NK-92 (cell line): Measurements from ENCODE around the gene WHAMM.

Experiments
- DNase-seq: peaks from one replicate; lab custom pipeline; 2025; ENCODE audit not compliant: unreplicated experiment; lab: John Stamatoyannopoulos, UW

The WHAMM gene

DNA sequence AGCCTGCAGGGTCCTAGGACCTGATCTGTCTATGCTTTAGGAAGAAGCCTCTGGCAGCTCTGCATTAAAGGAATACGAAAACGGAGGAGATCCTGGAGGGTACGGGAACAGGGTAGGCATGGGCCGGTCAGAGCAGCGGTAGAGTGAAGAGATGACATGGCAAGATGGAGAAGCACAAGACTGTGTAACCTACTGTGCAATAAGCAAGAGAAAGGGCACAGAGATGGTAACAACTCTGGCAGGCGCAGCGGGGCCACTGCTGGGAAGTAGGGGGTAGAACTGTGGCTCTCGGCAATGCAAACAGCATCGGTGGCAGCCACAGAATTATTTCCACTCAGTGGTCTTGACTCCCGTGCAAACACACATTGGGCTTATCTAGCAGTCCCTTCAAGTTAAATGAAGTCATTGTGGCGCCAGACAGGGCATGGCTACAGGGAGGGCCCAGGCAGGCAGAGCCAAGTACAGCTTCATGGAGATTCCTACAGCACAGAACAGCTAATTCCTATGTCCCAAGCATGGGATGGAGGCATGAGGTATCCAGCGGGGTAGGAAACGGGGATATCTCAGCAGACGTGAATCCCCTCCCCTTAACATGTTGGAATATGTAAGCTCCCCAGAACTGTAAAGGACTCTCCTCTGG is 28.8 kb downstream of the WHAMM start:
- DNase-seq = no peak

DNA sequence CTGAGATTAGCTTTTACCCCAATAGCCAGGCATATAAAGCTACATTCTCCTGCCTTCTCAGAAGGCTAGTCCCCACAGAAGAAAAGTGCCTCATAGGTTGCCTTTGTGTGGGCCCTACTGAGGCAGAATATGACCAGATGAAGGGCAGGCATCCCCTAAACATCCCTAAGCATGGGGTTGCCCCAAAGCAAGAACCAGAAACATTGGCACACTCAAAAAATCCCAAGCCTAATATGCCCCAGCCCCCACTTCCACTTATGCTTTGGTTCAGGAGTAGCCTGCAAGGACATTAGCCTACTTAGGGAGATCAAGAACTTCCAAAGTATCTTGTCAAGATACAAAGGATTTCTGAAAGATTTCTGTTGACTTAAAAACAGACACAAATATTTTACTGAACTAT is 29.7 kb downstream of the WHAMM start:
- no peak for DNase-seq

DNA sequence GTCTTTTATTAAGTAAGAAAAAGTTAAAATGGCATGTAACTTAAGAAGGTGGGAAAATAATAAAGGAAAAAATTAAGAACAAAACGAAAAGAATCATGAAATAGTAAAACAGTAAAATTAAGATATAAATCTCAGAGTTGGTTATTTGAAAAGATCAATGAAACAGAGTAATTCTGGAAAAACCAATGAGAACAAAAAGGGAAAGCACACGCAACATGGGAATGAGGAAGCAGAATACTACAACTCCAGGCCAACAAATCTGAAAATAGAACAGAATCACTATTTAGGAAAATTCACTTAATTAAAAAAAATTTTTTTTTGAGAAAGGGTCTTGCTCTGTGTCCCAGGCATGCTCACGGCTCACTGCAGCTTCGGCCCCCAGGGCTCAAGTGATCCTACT is 30.7 kb downstream of the WHAMM start:
- no peak for DNase-seq

DNA sequence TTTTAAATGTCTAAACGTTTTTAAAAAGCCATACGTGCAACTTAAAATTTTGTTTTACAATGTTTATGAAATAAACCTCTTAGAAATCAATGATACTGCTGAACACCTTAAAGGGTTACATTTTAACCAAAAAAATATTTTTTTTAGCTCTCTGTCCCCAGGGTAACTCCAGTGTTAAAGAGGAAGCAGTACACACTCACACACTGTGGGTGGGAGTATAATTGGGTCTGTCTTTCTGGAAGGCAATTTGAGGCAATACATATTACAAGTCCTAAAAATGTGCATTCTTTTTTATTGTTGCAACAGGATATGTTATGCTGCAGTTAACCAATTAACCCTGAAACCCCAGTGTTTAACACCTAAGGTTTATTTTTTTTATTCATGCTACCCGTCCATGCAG is 34.1 kb downstream of the WHAMM start:
- no peak for DNase-seq

DNA sequence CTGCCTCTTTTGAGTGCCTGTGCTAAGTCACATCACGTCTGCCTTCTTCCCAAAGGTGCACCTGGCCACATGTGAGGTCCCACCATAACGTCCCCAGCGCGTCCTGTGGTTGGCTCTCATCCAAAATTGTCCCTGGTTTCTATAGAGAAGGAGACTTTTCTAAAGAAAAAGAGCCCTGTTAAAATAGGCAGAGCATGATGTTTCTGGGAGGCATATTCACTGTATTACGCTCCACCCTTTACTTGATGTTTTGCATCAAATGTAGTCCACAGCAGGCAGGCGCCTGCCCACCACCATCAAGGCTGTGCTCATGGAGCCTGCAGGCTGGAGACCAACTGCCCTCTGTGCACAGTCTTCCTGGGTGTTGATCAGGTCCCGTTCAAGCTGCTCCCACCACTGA is 36.3 kb downstream of the WHAMM start:
- DNase-seq = no peak

DNA sequence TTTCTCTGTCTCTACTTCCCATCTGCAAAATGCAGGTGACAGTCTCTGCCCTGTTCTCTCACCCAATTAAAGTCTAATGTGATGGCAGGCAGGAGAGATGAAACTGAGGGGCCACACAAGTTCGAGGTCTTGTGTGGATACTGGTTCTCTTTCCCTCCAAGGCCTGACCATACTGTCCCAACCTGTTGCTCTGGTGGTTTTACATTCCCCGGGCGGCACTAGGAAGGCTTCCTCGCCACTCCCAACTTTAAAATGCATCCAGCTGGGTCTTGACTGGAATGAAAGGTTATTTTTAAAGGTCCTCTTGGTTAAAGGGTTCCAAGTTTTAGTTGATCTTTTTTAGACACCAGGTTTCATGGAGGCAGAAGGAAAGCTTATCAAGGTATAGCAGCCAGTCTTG is 37.2 kb downstream of the WHAMM start:
- DNase-seq = no peak

DNA sequence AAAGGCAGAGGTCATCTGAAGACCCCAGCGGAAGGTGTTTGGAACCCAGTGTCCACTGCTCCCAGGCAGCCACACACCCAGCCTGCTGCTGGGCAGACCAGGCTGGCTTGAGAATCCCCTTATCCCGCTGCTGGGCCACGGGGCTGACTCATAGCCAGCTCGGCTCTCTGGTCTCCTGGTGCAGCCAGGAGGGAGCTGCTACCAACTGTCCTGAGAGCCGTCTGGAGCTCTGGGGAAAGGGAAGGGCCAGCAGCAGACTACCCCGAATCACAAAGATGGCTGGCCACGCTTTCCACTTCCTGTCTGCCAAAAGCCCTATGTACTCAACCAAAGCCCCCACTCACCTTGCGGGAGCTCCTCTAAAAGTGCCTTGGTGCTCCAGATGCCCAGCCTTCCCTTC is 38.3 kb downstream of the WHAMM start:
- DNase-seq = no peak

DNA sequence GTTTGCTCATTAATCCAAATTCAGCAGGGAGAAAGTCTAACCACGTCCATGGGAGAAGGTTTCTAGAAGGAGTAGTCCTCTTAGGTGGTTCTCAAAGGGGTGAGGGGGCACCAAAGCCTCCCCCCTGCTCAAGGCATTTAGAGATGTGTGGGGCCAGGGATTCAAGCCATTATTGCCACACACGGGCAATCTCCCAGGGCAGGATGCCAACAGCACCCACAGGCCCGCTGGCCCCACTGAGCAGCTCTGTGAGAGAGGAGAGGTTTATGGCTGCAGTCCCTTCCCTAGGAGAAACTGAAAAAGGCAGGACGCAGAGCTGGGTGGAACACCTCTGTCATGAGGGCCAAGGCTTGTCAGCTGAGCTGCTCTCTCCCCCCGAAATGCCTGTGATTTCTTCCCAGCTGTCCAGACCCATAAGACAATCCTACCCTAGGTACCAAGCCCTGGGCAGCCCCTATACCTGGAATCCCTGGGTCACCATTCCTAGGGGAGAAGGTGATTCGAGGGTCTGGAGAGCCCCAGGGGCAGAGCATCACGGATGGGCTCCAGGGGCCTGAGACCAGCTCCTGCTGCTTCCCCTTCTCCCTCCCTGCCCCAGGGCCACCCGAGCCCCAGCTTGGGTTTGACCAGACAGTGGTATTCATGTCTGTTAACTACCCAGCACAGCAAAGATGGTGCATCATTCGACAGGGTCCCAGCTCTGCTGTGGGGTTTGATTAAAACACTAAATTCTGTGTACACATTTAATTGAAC is 39.0 kb downstream of the WHAMM start:
- no peak for DNase-seq

DNA sequence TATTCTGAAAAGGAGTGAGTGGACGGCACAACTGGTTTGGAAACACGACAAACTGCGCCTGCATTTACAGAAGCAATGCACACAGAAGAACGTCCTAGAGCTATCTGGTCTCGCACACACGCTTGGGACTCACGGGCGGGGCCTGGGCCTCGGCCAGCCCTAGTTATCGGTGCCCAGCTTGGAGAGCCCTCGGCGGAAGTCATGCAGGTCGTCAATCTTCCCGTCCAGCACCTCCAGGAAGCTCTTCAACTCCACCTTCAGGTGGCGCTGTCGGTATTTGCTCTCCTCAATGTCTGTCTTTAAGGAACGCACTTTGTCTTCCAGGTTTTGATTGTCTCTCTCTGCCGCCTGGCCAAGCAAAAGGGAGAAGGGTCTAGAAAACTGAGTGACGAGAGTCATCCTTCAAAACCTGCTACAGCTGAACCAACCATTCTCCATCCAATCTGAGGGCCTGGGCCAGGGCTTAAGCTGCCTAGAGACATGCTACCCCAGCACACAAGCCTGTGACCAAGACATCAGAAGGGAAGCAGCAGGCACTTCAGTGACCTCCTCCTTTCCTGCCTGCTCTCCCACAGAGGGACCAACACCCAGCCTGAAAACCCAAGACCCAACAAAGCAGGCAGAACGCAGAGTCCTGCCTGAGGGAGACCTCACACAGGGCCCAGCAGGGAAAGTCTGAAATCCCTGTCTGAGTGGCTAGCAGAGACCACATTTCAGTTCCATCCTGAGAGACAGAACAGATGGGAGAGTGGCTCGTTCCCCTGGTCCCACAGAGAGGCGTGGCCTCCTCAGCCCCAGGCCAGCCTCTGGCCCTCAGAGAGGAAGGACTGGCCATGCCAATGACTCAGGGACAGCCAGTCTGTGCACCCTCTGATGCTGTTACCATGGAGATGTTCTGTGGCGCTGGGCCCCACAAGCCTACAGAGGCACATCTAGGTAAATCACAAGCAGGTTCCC is 40.4 kb downstream of the WHAMM start:
- DNase-seq = no peak

DNA sequence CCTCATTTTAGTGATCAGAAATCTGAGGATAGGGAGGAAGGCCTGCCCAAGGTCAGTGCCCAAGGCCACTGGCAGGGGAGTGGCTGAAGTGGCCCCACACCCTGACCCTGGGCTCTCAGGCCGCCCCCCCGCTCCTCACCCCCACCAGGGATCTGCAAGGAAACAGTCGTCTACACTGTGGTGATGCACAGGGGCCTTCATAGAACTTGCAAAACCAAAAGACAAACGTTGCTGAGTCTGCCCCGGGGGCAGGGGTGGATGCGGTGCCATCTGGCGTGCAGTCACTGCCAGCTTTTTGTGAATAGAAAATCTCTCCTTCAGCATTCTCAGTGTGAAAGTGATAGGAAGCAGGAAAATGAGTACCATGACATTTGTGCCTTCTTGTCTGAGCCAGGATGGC is 41.3 kb downstream of the WHAMM start:
- no peak for DNase-seq

DNA sequence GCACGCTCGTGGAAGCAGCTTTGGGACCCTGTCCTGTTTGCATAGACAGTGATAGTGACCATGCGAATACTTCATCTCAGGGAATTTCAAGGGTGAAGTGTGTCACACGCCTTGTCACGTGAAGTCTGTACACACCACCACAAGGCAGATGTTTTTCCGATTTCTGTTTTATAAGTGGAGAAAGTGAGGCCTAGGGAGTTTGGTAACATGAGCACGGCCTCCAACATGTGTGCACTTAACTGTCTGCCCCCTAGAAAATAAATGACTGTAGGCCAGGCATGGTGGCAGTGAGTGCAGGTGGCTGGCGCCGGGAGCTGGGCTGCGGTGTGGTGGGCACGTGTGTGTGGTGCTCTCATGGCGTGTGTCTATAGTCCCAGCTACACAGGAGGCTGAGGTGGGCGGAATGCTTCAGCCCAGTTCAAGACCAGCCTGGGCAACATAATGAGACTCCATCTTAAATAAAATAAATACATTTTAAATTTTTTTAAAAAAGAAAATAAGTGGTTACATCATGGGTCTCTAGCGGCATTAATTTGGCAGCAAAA is 42.0 kb downstream of the WHAMM start:
- no peak for DNase-seq

DNA sequence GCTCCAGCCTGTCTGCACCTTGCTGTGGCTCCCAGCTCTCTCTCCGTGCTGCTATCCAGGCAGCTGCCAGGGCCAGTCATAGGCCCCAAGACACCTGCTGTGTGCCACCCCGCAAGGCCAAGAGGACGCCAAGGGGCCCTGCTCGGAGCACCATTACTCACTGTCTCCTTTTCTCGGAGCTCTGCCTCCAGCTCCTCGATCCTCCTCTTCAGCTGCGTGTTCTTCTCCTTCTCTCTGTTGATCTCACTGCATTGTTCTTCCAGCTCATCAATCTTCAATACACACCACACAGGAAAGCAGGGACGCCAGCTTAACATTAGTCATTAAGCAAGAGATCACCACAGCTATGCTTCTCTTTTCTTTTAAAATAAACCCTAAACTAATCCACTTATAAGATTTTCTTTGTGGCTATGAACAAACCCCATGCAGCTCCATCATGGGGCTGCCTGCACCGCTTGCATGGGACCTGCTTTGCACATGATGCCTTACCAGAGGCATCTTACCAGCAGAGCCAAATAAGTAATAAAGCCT is 42.6 kb downstream of the WHAMM start:
- no peak for DNase-seq

DNA sequence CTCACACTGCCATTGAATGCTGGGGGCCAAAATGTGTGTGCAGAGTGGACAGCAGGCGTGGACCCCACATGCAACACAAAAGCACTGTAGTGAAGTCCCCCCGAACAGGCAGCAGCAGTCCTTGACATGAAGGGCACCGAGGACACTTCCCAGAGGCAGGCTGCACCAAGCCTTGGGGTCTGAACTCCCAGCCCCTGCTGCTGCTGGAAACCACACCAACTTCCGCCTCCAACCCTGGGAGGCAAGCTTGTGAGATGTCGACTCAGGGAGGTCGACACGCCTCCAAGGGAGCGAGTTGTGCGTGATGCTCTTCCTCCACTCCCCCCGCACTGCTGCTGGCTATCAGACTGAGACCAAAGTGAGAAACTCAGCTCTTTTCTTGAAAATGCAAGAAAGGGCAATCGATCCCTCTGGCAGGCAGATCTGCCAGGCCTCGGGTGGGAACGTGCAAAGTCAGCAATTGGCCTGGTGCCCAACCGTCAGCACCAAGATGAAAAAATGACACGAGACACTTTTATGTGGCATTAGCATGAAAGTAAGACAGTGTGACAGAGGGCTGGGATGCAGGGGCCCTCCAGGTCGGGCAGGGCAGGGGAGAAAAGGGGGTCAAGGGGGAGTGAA is 43.6 kb downstream of the WHAMM start:
- DNase-seq = no peak

DNA sequence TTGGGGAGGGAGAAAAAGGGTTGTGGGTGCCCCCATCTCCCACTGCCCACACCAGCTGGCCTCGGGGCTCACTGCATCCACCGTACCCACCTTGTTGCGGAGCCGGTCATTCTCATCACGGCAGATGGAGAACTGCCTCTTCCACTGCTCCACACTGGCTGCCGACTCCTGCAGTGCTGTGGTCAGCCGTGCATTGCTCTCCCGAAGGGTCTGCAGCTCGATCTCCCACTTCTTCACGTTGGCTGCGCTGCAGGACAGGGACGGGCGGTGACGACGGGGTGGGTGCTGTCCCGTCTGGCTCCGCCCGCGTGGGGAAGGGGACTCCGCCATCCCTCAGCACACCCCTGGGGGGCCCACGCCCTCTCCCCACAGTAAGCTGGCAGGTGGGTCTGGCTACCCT is 45.1 kb downstream of the WHAMM start:
- DNase-seq = no peak

DNA sequence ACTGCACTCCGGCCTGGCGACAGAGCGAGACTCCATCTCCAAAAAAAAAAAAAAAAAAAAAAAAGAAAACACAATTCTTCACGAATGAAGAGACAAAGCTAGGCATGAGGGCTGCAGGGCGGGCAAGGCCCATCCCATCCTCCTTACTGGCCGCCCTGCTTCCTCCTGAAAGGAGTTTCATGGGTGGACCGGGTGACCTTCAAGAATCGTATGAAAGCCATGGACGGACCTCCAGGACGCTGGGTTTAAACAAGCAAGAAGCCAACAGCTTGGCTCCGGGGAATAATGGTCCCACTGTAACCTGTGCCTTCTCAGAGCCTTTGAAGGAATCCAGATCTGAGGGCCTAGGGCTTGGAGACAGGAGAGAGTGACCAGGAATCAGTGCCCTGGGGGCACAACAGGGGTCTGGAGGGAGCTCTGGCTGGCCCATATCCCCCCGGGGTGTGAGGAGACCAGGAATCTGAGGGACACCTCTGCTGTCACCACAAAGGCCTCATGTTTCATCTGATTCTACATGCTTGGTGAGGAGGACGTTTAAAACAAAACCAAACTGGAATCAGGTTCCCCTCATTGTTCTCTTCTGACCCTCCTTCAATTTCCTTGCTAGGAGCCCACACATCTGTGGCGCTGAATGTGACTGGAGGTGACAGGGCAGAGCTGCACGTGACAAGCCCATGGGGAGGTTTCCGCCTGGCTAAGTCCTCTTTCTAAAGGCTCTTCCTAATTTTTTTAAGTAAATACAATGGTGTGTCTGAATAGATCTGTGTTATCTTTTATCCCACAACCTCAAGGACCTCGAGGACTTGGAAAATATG is 46.1 kb downstream of the WHAMM start:
- no peak for DNase-seq

DNA sequence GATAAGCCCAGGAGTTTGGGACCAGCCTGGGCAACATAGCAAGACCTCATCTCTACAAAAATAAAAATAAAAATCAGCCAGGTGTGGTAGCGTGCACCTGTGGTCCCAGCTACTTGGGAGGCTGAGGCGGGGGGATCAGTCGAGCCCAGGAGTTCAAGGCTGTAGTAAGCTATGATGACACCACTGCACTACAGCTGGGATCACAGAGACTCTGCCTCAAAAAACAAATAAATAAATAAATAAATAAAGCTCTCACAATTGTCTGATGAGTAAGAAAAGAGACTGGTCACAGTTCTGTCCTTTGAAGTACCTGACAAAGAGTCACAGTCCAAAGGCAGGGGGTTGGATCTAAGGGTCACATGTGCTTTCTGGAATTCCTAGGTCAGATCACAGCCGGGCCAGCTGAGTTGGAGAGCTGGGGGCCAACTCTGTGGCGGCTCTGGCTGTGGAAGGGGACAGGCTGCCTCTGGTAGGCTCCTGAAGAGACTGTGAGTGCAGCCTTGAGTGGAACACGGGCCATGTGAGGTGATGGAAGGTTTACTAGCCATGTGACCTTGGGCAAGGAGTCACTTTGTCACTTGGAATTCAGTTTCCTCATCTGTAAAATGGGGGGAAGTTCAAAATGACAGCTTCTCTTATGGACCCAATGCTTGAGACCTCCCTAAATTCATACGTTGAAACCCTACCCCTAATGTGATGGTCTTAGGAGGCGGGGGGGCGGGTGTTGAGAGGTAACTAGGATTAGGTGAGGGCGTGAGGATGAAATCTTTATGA is 47.2 kb downstream of the WHAMM start:
- no peak for DNase-seq

DNA sequence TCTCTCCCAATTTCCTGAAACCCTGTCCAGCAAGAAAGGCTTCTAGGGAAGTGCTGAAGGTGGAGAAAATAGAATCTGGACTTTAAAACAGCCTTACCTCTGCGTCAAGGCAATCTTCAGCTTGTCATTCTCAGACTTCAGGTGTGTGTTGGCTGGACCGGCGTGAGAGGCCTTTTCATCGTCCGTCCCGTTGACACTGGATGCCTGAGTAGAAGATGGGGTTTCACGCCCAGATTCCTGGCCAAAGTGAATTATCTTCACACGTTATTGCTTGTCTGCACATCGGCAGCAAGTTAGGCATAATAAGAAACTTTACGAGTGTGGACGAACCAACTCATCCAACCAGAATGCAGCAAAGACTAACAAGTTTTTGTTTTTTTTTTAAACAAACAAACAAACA is 49.5 kb downstream of the WHAMM start:
- DNase-seq = no peak

DNA sequence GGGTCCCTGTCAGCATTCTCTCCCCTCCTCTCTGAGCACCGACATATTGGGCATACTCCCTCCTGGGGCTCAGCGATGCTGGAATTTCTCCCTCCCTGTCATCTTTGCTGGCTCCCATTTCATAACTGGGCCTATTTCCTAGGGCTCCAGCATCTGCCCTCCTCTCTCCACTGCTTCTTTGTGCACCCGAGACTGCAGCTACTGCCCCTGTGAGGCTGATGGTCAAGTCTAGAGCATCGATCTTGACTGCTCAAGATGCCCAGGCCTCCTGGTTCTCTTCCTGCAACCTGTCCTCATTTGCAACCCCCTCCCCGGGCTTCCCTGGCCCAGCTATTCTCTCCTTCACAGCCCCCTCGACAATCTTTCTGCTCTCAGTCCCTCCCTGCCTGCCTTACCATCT is 53.5 kb downstream of the WHAMM start:
- no peak for DNase-seq

DNA sequence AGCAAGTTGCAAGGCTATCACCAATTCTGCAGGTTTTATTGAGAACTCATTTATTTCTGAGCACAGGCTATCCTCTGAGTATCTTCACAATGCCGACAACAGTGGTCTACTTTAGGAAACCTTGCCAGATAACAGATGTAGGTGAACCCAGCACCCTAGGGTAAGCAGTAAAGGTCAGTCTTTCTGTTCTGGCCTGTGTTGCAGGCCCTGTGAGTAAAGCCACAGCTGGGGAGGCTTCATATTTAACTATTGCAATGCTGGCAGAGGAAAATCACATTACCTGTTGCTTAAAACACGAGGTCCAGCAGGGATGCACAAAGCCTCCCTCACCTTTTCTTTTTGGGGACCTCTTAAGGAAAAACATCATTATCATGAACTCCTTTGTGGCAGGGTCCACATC is 55.5 kb downstream of the WHAMM start:
- DNase-seq = no peak
